CD14-positive monocyte (primary cell): Measurements from ENCODE around the gene UNCX. TPM values are rescaled to one million over a fixed set of nuclear protein-coding genes. Genes with fewer than 3 reads are reported as not detected.

Experiments
- DNase-seq, 3 donors: peaks; one replicate each; pipeline ENCODE4 v3.0.0-alpha.2; 2011 to 2022
- H2AFZ ChIP-seq: 2 replicates; pipeline ENCODE4 v1.6.0; 2012; ENCODE audit warnings: mild to moderate bottlenecking, low read depth, low read length, inconsistent platforms; ENCODE audit not compliant: insufficient read depth, poor library complexity, severe bottlenecking
- H3K27ac ChIP-seq, 2 donors: 1 replicate in 1 of 2; 2 replicates in 1 of 2; pipeline ENCODE4 v1.5.1; 2012 to 2013; ENCODE audit warnings: low read length in 2 of 2, control low read depth in 1 of 2, inconsistent platforms in 1 of 2, low read depth in 1 of 2, mild to moderate bottlenecking in 1 of 2
- H3K27me3 ChIP-seq, 2 donors: one replicate each; pipeline versions ENCODE4 v1.6.0 to v1.6.1; 2011 to 2013; ENCODE audit warnings: low read length in 2 of 2; ENCODE audit not compliant: control insufficient read depth in 2 of 2, insufficient read depth in 2 of 2
- H3K36me3 ChIP-seq, 2 donors: replicated peaks in 1 of 2; 1 replicate in 1 of 2; 2 replicates in 1 of 2; pipeline versions ENCODE4 v1.5.1 to v1.6.1; 2012 to 2013; ENCODE audit warnings: low read length in 2 of 2, control low read depth in 1 of 2, inconsistent platforms in 1 of 2, mild to moderate bottlenecking in 1 of 2; ENCODE audit not compliant: insufficient read depth in 2 of 2, control insufficient read depth in 1 of 2
- H3K4me1 ChIP-seq, 2 donors: 1 replicate in 1 of 2; 2 replicates in 1 of 2; pipeline versions ENCODE4 v1.5.1 to v1.6.1; 2012 to 2013; ENCODE audit warnings: low read length in 2 of 2, control low read depth in 1 of 2, inconsistent platforms in 1 of 2, mild to moderate bottlenecking in 1 of 2, moderate library complexity in 1 of 2; ENCODE audit not compliant: insufficient read depth in 2 of 2, control insufficient read depth in 1 of 2
- H3K4me2 ChIP-seq: replicated peaks from 2 replicates; pipeline ENCODE3; 2012; ENCODE audit warnings: low read length, moderate library complexity, mild to moderate bottlenecking; ENCODE audit not compliant: poor library complexity, severe bottlenecking; ENCODE audit errors: extremely low read depth
- H3K4me3 ChIP-seq, 3 experiments: fragments of 200-600 bp in 1 of 3; sonication (generic) in 1 of 3; replicated peaks in 1 of 3; 1 replicate in 2 of 3; 2 replicates in 1 of 3; pipeline ENCODE4 v1.5.1; 2011 to 2013; ENCODE audit warnings: low read length in 3 of 3, mild to moderate bottlenecking in 3 of 3, control low read depth in 2 of 3, low read depth in 2 of 3, inconsistent platforms in 1 of 3, moderate library complexity in 1 of 3
- H3K79me2 ChIP-seq: 2 replicates; pipeline ENCODE4 v1.6.0; 2012; ENCODE audit warnings: mild to moderate bottlenecking, control low read depth, inconsistent platforms, low read length, moderate library complexity; ENCODE audit not compliant: insufficient read depth
- H3K9ac ChIP-seq: 2 replicates; pipeline ENCODE4 v1.6.0; 2017; ENCODE audit warnings: low read length, mild to moderate bottlenecking; ENCODE audit not compliant: insufficient read depth, poor library complexity, severe bottlenecking
- H3K9me3 ChIP-seq, 2 donors: replicated peaks in 1 of 2; 1 replicate in 1 of 2; 2 replicates in 1 of 2; pipeline versions ENCODE4 v1.5.1 to v1.6.1; 2012 to 2013; ENCODE audit warnings: low read length in 2 of 2, control low read depth in 1 of 2; ENCODE audit not compliant: control insufficient read depth in 1 of 2, insufficient read depth in 1 of 2
- H4K20me1 ChIP-seq: 2 replicates; pipeline ENCODE4 v1.6.0; 2012; ENCODE audit warnings: mild to moderate bottlenecking, low read length, control low read depth, moderate library complexity; ENCODE audit not compliant: insufficient read depth
- H3K27ac Mint-ChIP-seq, 7 donors: one replicate each; pipeline ENCODE4 v1.8.0; 2020; ENCODE audit warnings: mild to moderate bottlenecking in 7 of 7, mixed read lengths in 7 of 7, moderate library complexity in 6 of 7, inconsistent platforms in 2 of 7
- H3K27me3 Mint-ChIP-seq, 3 donors: one replicate each; pipeline ENCODE4 v1.8.0; 2021 to 2022; ENCODE audit warnings: low read depth in 3 of 3, mild to moderate bottlenecking in 3 of 3, mixed read lengths in 3 of 3, moderate library complexity in 3 of 3, inconsistent platforms in 1 of 3
- H3K36me3 Mint-ChIP-seq, 2 donors: one replicate each; pipeline ENCODE4 v1.8.0; 2020; ENCODE audit warnings: mixed read lengths in 2 of 2, inconsistent platforms in 1 of 2, mild to moderate bottlenecking in 1 of 2
- H3K4me1 Mint-ChIP-seq: one replicate; pipeline ENCODE4 v1.8.0; 2020; ENCODE audit warnings: mild to moderate bottlenecking, mixed read lengths
- H3K4me3 Mint-ChIP-seq, 2 donors: one replicate each; pipeline ENCODE4 v1.8.0; 2020; ENCODE audit warnings: mild to moderate bottlenecking in 2 of 2, mixed read lengths in 2 of 2, moderate library complexity in 1 of 2
- H3K9me3 Mint-ChIP-seq, 7 donors: one replicate each; pipeline ENCODE4 v1.8.0; 2020 to 2022; ENCODE audit warnings: mixed read lengths in 7 of 7, mild to moderate bottlenecking in 6 of 7, moderate library complexity in 6 of 7, inconsistent platforms in 2 of 7
- WGBS: methylation state at CpG from one replicate; pipeline ENCODE4 v1.1.5; 2013; ENCODE audit warnings: missing lambda C conversion rate; ENCODE audit not compliant: insufficient coverage; 5-methylcytosine and 5-hydroxymethylcytosine counted together
- intact Hi-C, 2 donors: fragments of 100-400 bp; cut with micrococcal nuclease; formaldehyde crosslinking; loops; one replicate each; pipeline versions ENCODE4 v1.15.0 to v1.15.1; 2023
- polyA plus RNA-seq, 3 donors: library from polyadenylated mRNA; depleted of rRNA in 1 of 3; unstranded in 2 of 3; stranded (reverse) in 1 of 3; fragments of 300-500 nt in 2 of 3; fragments of >200 nt in 1 of 3; fragmentation: Illumina TruSeq in 2 of 3; gene quantifications; 1 replicate in 2 of 3; 2 replicates in 1 of 3; pipeline ENCODE4 v1.2.3, GENCODE V29; 2012 to 2021
- TF ChIP-seq, protein P1 (sequence below): fragments of 200-600 bp; IDR thresholded peaks from one replicate; pipeline ENCODE4 v1.8.0; 2022; ENCODE audit warnings: antibody characterized with exemption, mild to moderate bottlenecking

The UNCX gene
- polyA plus RNA-seq, 3 donors: not detected

DNA sequence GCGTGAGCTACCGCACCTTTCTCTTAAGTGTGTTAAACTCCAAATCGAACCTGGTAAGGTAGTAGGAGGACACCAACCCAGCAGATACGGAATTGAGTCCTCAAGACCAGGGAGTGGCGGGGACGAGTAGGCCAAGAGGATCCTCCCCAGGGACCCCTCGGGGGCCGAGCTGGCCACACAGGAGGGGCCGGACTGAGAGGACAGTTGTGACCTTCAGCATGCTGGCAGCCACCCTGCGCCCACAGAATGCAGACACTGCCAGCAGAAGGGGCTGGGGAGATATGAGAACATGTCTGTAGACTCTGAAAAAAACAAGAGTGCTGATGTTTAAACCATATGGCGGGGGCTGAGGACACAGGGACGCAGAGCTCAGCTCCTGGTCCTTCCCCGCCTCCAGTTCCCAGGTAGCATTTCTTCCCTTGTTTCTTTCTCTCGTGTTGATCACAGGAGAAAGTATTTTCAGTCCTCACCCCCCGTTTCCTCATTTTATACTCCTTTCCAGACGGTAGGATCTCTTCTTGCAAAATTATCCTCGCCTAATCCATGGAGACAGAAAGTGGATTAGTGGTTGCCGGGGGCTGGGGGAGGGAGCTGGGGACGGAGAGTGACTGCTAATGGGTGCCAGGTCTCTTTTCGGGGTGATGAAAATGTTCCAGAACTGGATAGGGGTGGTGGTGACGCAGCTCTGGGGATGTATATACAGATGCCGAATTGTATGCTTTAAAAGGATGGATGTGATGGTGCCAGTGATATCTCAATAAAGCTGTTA is 11.5 kb upstream of the UNCX start:
- peaks cover 1% of the 10 kb centered on the region for H3K4me1 Mint-ChIP-seq
- Histone ChIP-seq H3K36me3 (no peaks in the 10 kb centered on the region), H3K4me2 (no peak overlapping the region), H3K9me3 (no peaks in the 10 kb centered on the region), H3K27ac (no peak overlapping the region), H3K9ac (no peak overlapping the region), H3K79me2 (no peaks in the 10 kb centered on the region), H4K20me1 (no peaks in the 10 kb centered on the region), H2AFZ (no peak overlapping the region), H3K27me3 (peaks cover 28 to 65% of the 10 kb centered on the region in 2 donors), H3K4me1 (no peaks in the 10 kb centered on the region), H3K4me3 (no peak overlapping the region)
- H3K9me3 Mint-ChIP-seq: peaks cover 2 to 9% (median 4%) of the 10 kb centered on the region in 7 donors
- peaks cover 79 to 89% (median 83%) of the 10 kb centered on the region in 3 donors for H3K27me3 Mint-ChIP-seq
- H3K4me3 Mint-ChIP-seq: peak overlapping the region in 1 of 2 donors; percentile 57
- no peak for DNase-seq
- WGBS: 71% methylated on average over 12 of the region's 22 CpGs
- intact Hi-C loops: loop anchor here in 1 of 2 donors (10.0 kb wide), 1 partner anchor 194 kb away; no protein-coding TSS in a partner anchor
- H3K27ac Mint-ChIP-seq: no peak overlapping the region
- H3K36me3 Mint-ChIP-seq: no peaks in the 10 kb centered on the region
- TF ChIP-seq, protein P1, sequence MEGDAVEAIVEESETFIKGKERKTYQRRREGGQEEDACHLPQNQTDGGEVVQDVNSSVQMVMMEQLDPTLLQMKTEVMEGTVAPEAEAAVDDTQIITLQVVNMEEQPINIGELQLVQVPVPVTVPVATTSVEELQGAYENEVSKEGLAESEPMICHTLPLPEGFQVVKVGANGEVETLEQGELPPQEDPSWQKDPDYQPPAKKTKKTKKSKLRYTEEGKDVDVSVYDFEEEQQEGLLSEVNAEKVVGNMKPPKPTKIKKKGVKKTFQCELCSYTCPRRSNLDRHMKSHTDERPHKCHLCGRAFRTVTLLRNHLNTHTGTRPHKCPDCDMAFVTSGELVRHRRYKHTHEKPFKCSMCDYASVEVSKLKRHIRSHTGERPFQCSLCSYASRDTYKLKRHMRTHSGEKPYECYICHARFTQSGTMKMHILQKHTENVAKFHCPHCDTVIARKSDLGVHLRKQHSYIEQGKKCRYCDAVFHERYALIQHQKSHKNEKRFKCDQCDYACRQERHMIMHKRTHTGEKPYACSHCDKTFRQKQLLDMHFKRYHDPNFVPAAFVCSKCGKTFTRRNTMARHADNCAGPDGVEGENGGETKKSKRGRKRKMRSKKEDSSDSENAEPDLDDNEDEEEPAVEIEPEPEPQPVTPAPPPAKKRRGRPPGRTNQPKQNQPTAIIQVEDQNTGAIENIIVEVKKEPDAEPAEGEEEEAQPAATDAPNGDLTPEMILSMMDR: no peak

DNA sequence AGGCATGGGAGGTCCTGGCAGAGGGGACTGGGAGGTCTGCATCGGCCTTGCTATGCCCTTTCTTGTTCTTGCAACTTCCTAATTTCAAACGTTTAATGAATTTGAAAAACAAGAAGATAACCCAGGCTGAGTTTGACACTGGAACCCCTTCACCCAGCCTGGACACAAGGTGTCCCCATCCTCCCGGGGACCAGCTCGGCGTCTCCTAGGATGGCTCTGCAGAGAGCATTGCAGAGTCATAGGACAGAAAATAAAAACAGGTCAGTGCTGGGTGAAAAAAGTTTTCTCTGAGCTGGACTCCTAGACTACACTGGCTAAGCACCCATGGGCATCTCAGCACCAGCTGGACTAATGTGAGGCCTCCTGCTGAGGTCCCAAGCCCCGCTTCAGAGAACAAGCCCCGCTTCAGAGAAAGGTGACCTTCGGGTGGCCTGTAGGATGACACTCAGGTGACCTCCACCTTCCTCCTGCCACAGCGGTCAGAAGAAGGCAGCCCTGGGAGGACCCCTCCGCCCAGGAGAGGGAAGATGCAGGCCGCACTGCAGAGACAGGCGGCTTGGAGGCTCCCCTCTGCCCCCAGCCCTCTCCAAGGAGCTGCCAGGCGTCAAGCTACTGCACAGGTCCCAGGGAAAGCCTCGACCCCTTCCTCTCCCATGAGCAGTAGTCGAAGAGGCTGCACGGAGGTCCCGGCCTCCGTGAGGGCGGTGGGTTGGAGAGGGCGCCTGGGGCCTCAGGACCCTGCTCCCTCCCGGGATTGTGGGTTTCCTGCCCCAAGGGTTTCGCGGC is 9.3 kb upstream of the UNCX start:
- H3K4me1 ChIP-seq: peaks cover 7 to 8% of the 10 kb centered on the region in 2 donors
- WGBS: 20% methylated on average over 17 of the region's 23 CpGs
- no peak overlapping the region for H2AFZ ChIP-seq
- no peak overlapping the region for H3K4me3 ChIP-seq
- Mint-ChIP-seq H3K36me3 (peaks cover 0 to 2% of the 10 kb centered on the region in 2 donors), H3K4me1 (peaks cover 10% of the 10 kb centered on the region), H3K4me3 (peak overlapping the region in 1 of 2 donors; percentile 69), H3K27me3 (peaks cover 89 to 99% (median 93%) of the 10 kb centered on the region in 3 donors), H3K9me3 (peaks cover 0 to 12% (median 5%) of the 10 kb centered on the region in 7 donors), H3K27ac (no peak overlapping the region)
- TF ChIP-seq, protein P1: no peak
- no peaks in the 10 kb centered on the region for H3K36me3 ChIP-seq
- H4K20me1 ChIP-seq: no peaks in the 10 kb centered on the region
- peaks cover 0 to 5% of the 10 kb centered on the region in 2 donors for H3K9me3 ChIP-seq
- no peaks in the 10 kb centered on the region for H3K79me2 ChIP-seq
- peaks cover 40 to 88% of the 10 kb centered on the region in 2 donors for H3K27me3 ChIP-seq
- H3K4me2 ChIP-seq: no peak overlapping the region
- DNase-seq: no peak
- no peak overlapping the region for H3K9ac ChIP-seq
- H3K27ac ChIP-seq: no peak overlapping the region
- intact Hi-C loops: loop anchor here in 1 of 2 donors (10.0 kb wide), 1 partner anchor 191 kb away; no protein-coding TSS in a partner anchor
